Activated T-helper 1 cell treated with anti-CD3 and anti-CD28 coated beads, Interleukin-12 subunit alpha, Interleukin-12 subunit beta, Interleukin-2, Interleukin-4 antibody, amounts not matched to agents 30 ng/mL and 10 ng/mL and 1 ng/mL, durations not matched to agents 14 hours and 24 hours and 36 hours (primary cell): ENCODE measurements around the gene CTPS2. TPM values are rescaled to one million over a fixed set of nuclear protein-coding genes. Genes with fewer than 3 reads are reported as not detected.

Experiments used
- DNase-seq: peaks from one replicate; pipeline ENCODE4 v3.0.0; 2021; ENCODE audit warnings: low spot score
- H3K27ac Mint-ChIP-seq: one replicate; pipeline ENCODE4 v1.8.0; 2021; ENCODE audit warnings: mild to moderate bottlenecking, mixed read lengths
- H3K27me3 Mint-ChIP-seq: one replicate; pipeline ENCODE4 v1.8.0; 2022; ENCODE audit warnings: mild to moderate bottlenecking, moderate library complexity, mixed read lengths; ENCODE audit not compliant: insufficient read depth
- H3K36me3 Mint-ChIP-seq: one replicate; pipeline ENCODE4 v1.8.0; 2021; ENCODE audit warnings: low read depth, mixed read lengths
- H3K4me1 Mint-ChIP-seq: one replicate; pipeline ENCODE4 v1.8.0; 2021; ENCODE audit warnings: low read depth, mixed read lengths
- H3K4me3 Mint-ChIP-seq: one replicate; pipeline ENCODE4 v1.8.0; 2021; ENCODE audit warnings: mild to moderate bottlenecking, moderate library complexity, mixed read lengths
- H3K9me3 Mint-ChIP-seq: one replicate; pipeline ENCODE4 v1.8.0; 2021; ENCODE audit warnings: mixed read lengths
- intact Hi-C: fragments of 100-400 bp; cut with micrococcal nuclease; formaldehyde crosslinking; loops from one replicate; pipeline ENCODE4 v1.15.1; 2024
- total RNA-seq: library from RNA; stranded (reverse); gene quantifications from 2 replicates; pipeline ENCODE4 v1.2.3, GENCODE V29; 2022

Gene CTPS2
- total RNA-seq, 1 donor from 2014 or later = 5.1 TPM

GRCh38 chrX:16705370-16705769 is 7.1 kb downstream of the CTPS2 start:
- Mint-ChIP-seq H3K4me3 (no peak overlapping the region), H3K36me3 (no peaks in the 10 kb centered on the region), H3K9me3 (no peaks in the 10 kb centered on the region), H3K27me3 (no peaks in the 10 kb centered on the region), H3K27ac (no peak overlapping the region), H3K4me1 (peaks cover 5% of the 10 kb centered on the region)
- no peak for DNase-seq
- intact Hi-C loops = no loop called here

- H3K27me3 Mint-ChIP-seq = no peaks in the 10 kb centered on the region
- no peaks in the 10 kb centered on the region for H3K9me3 Mint-ChIP-seq
- H3K4me1 Mint-ChIP-seq = no peaks in the 10 kb centered on the region
- intact Hi-C loops = no loop called here
- no peaks in the 10 kb centered on the region for H3K36me3 Mint-ChIP-seq
- H3K4me3 Mint-ChIP-seq = no peak overlapping the region
- no peak for DNase-seq
- no peak overlapping the region for H3K27ac Mint-ChIP-seq
Observed at GRCh38 chrX:16702700-16703599, 9.5 kb downstream of the CTPS2 start.

GRCh38 chrX:16700734-16701133 is 11.7 kb downstream of the CTPS2 start:
- Mint-ChIP-seq H3K4me3 (no peak overlapping the region), H3K27ac (no peak overlapping the region), H3K27me3 (no peaks in the 10 kb centered on the region), H3K36me3 (no peaks in the 10 kb centered on the region), H3K9me3 (no peaks in the 10 kb centered on the region), H3K4me1 (no peaks in the 10 kb centered on the region)
- DNase-seq = no peak
- intact Hi-C loops = no loop called here

- intact Hi-C loops = loop anchor here (10.0 kb wide), 2 partner anchors 935 to 1015 kb away; no protein-coding TSS in a partner anchor
- H3K27me3 Mint-ChIP-seq = no peaks in the 10 kb centered on the region
- no peaks in the 10 kb centered on the region for H3K36me3 Mint-ChIP-seq
- no peak for DNase-seq
- H3K27ac Mint-ChIP-seq = no peak overlapping the region
- no peaks in the 10 kb centered on the region for H3K4me1 Mint-ChIP-seq
- no peaks in the 10 kb centered on the region for H3K9me3 Mint-ChIP-seq
- no peak overlapping the region for H3K4me3 Mint-ChIP-seq
Observed at GRCh38 chrX:16699389-16699788, 13.1 kb downstream of the CTPS2 start.

DNA sequence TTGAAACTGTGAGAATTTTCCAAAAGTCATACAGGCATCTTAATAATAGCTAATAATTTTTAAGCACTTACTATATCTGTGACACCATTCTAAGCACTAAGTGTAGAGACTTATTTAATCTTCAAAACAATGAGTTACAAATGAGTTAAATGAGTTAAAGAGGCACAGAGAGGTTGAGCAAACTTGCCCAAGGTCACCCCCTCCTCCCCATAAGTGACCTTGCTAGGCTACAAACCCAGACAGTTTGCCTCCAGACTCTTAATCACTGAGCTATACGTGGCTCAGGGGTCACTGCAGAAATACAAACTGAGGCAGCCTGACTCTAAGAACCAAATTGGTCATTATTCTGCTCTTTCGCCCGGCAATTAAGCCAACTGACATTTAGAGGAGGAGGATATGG is 15.5 kb downstream of the CTPS2 start:
- DNase-seq = no peak
- Mint-ChIP-seq H3K4me3 (no peak overlapping the region), H3K27me3 (no peaks in the 10 kb centered on the region), H3K36me3 (peaks cover 2% of the 10 kb centered on the region), H3K27ac (no peak overlapping the region), H3K9me3 (no peaks in the 10 kb centered on the region), H3K4me1 (no peaks in the 10 kb centered on the region)
- intact Hi-C loops = loop anchor here (10.0 kb wide), 2 partner anchors 932 to 1012 kb away; no protein-coding TSS in a partner anchor

GRCh38 chrX:16695079-16695676 is 17.3 kb downstream of the CTPS2 start:
- no peaks in the 10 kb centered on the region for H3K4me1 Mint-ChIP-seq
- peak; percentile 25 for DNase-seq
- peaks cover 6% of the 10 kb centered on the region for H3K36me3 Mint-ChIP-seq
- H3K27me3 Mint-ChIP-seq = no peaks in the 10 kb centered on the region
- no peak overlapping the region for H3K4me3 Mint-ChIP-seq
- H3K9me3 Mint-ChIP-seq = no peaks in the 10 kb centered on the region
- no peak overlapping the region for H3K27ac Mint-ChIP-seq
- intact Hi-C loops = loop anchor here (1.0 to 10.0 kb wide), 5 partner anchors 259 to 1196 kb away; partner anchors contain the start of gene GRPR

DNA sequence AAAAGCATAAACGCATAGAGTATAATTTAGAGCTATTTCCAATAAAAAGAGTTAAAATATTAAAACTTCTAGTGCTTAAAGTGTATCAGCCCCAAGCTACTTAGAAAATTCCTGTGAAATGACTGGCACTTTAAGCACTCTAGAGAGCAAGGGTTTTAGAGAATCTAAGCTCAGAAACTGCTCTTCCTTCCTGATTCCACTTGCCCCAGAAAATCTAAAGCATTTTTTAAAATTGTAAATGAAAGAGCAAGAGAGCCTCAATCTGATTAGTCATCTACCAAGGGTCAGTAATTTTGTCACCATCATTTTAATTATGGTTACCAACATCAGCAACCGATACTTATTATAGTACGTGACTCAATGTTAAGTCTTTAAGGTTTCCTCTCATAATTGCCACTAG is 25.0 kb downstream of the CTPS2 start:
- Mint-ChIP-seq H3K27me3 (no peaks in the 10 kb centered on the region), H3K36me3 (peaks cover 4% of the 10 kb centered on the region), H3K9me3 (no peaks in the 10 kb centered on the region), H3K4me1 (no peaks in the 10 kb centered on the region), H3K4me3 (no peak overlapping the region), H3K27ac (no peak overlapping the region)
- intact Hi-C loops = no loop called here
- no peak for DNase-seq

- Mint-ChIP-seq H3K36me3 (peaks cover 3% of the 10 kb centered on the region), H3K27me3 (no peaks in the 10 kb centered on the region), H3K9me3 (no peaks in the 10 kb centered on the region), H3K4me1 (no peaks in the 10 kb centered on the region), H3K27ac (no peak overlapping the region), H3K4me3 (no peak overlapping the region)
- intact Hi-C loops = no loop called here
- DNase-seq = no peak
Observed at GRCh38 chrX:16683007-16683664, 29.3 kb downstream of the CTPS2 start.

DNA sequence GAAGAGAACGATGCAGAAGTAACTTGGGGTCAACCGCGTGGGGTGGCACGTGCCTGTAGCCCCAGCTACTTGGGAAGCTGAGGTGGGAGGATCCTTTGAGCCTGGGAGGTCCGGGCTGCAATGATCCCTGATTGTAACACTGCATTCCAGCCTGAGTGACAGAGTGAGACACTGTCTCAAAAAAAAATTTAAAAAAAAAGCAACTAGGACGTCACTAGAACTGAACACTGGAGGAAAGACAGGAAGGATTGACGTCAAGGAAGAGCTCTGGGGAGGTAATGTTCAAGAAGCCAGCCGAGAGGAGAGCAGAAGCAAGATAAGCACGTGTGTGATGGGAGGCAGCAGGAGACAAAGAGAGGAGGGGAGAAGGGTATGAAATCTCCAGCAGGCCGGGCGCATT is 33.8 kb downstream of the CTPS2 start:
- intact Hi-C loops = no loop called here
- Mint-ChIP-seq H3K27ac (no peak overlapping the region), H3K4me1 (no peaks in the 10 kb centered on the region), H3K4me3 (no peak overlapping the region), H3K9me3 (no peaks in the 10 kb centered on the region), H3K36me3 (peaks cover 3% of the 10 kb centered on the region), H3K27me3 (no peaks in the 10 kb centered on the region)
- DNase-seq = no peak

DNA sequence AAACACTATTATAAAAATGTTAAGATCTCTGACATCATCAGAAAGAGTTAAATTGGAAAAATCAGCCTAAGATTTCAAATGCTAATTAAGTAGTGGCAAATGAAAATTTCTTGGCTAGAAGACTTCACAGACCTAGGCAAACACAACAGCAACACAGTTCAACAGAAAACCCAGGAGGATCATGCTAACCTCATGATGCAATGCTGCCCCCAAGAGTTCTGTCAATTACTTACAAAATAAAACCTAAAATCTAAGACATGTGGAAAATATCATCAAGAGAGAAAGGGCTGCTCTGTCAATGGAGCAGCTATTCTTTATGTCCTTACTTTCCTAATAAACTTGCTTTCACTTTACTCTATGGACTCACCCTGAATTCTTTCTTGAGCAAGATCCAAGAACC is 41.5 kb downstream of the CTPS2 start:
- intact Hi-C loops = no loop called here
- DNase-seq = no peak
- H3K9me3 Mint-ChIP-seq = no peaks in the 10 kb centered on the region
- no peaks in the 10 kb centered on the region for H3K36me3 Mint-ChIP-seq
- H3K27ac Mint-ChIP-seq = no peak overlapping the region
- H3K27me3 Mint-ChIP-seq = no peaks in the 10 kb centered on the region
- peaks cover 5% of the 10 kb centered on the region for H3K4me1 Mint-ChIP-seq
- no peak overlapping the region for H3K4me3 Mint-ChIP-seq

DNA sequence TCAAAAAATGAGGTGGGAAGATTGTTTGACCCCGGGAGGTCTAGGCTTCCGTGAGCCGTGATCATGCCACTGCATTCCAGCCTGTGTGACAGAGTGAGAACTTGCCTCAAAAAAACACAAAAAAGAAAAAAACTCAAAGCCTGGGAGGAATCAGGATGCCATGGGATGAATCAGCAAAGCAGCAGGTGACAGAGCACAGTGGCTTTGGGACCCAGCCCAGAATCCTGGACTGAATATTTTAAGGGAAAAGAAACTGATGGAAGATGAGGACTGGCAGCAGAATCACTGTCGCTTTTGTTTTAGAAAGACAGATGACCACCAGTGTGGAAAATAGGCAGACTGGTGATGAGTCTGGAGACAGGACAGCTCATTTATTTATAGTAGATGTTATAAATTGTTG is 45.9 kb downstream of the CTPS2 start:
- peaks cover 5% of the 10 kb centered on the region for H3K4me1 Mint-ChIP-seq
- H3K27ac Mint-ChIP-seq = no peak overlapping the region
- no peaks in the 10 kb centered on the region for H3K27me3 Mint-ChIP-seq
- H3K36me3 Mint-ChIP-seq = no peaks in the 10 kb centered on the region
- intact Hi-C loops = no loop called here
- DNase-seq = no peak
- H3K9me3 Mint-ChIP-seq = no peaks in the 10 kb centered on the region
- H3K4me3 Mint-ChIP-seq = no peak overlapping the region

- Mint-ChIP-seq H3K4me3 (no peak overlapping the region), H3K27me3 (no peaks in the 10 kb centered on the region), H3K4me1 (no peaks in the 10 kb centered on the region), H3K27ac (no peak overlapping the region), H3K36me3 (no peaks in the 10 kb centered on the region), H3K9me3 (no peaks in the 10 kb centered on the region)
- DNase-seq = no peak
- intact Hi-C loops = no loop called here
Observed at GRCh38 chrX:16665089-16665488, 47.4 kb downstream of the CTPS2 start.

- H3K4me3 Mint-ChIP-seq = no peak overlapping the region
- no peak for DNase-seq
- no peaks in the 10 kb centered on the region for H3K27me3 Mint-ChIP-seq
- H3K9me3 Mint-ChIP-seq = no peaks in the 10 kb centered on the region
- H3K36me3 Mint-ChIP-seq = no peaks in the 10 kb centered on the region
- no peaks in the 10 kb centered on the region for H3K4me1 Mint-ChIP-seq
- intact Hi-C loops = no loop called here
- no peak overlapping the region for H3K27ac Mint-ChIP-seq
Observed at GRCh38 chrX:16664626-16665025, 47.8 kb downstream of the CTPS2 start.
